ENCODE results near the gene PTH2R.

DNA sequence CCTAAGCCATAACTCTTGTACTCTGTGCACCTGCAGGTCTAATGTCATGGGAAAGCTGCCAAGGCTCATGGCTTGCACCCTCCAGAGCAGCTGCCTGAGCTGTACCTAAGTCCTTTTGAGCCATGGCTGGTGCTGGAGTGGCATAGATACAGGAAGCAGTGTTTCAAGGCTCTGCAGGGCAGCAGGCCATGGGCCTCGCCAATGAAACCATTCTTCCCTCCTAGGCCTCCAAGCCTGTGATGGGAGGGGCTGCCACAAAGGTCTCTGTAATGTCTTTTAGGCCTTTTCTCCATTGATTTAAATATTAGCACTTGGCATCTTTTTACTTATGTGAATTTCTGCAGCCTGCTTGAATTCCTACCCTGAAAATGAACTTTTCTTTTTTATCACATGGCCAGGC is 108.5 kb downstream of the PTH2R start:
- TF ChIP-seq CTCF (IDR thresholded peaks at IDR 0.05) (no peak), SIN3A (IDR thresholded peaks at IDR 0.05; ENCODE audit: borderline replicate concordance, insufficient read depth, low read depth, low read length) (no peak)

Data from Panc1 (cell line).